Activated CD4-positive, alpha-beta T cell treated with anti-CD3 and anti-CD28 coated beads, Interleukin-2, amount 50 U/mL, for 1 hour (primary cell): ENCODE data around the gene ATAD3A.
"Not testable (repeated sequence)": the region's sequence is repeated elsewhere in the genome, so short reads cannot be mapped to it uniquely, and the experiment has no call there.

Experiments used
- DNase-seq: peaks from one replicate; pipeline ENCODE4 v3.0.0-alpha.2; 2020

Gene ATAD3A

DNA sequence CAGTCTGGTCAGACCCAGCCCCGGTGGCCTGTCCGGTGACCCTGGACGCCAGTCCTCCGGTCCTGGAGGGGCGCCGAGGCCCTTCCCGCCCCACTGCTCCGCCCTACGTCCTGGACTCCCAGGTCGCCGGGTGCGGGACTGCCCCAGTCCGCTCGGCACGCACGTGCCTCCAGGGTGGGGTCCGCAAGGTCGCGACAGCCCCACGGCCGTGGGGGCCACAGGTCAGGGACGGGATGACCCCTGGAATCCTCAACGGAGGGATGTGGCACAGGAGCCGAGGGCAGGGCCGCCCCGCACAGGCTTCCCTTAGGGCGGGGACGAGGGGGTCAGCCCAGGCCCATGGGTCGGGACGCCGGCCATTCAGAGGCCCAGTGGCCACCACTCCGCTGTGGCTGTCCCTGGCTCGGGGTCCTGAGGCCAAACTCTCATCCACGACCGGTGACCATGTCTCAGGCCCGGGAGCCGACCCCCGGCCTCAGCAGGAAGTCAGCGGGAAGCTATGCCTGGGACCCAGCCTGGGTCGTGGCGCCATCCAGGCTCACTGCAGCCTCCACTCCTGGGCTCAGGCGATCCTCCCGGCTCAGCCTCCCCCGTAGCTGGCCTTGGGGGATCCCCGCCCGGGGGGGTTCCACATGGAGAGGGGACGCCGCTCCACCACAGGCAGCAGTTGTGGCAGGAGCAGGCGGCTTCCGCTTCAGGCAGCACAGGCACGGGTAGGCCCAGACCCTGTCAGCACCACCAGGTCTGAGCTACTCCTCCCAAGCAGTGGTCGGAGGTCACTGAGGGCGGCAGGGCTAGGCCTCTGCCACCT, 29.1 kb downstream of the ATAD3A start:
- DNase-seq: no peak

DNA sequence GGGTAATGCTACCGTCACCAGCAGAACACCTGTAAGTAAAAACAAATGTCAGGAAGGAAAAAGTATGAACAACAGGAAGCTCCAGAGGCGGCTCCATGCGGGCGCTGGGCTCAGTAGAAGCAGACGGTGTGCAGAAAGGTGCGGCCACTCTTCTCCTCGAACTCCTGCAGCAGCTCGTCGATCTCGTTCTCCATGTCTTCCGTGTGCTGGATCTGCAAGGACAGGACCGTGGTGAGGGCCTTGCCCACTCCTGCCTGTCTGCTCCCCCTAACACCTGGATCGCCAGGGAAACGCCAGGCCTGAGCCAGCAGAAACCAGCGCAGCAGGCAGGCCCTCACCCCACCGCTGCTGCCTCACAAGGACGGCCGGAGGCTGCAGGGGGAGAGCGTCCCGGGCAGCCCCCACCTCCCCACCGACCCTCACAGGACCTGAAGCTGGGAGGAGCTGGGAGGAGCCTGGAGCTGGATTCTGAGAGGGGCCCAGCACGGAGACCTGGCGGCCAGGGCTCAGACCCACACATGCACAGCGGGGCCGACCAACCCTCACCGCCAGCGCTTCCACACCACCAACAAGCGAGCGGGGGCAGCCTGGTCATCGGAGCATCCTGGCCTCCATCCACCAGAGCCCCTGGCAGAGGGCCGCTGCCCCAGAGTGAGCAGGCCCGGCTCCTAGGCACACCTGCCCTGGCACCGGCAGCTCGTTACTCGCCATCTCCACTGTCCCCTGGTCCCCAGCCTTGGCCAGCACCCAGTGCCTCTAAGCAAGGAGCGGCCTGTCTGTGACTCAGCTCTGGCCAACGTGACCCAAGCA, 30.2 kb downstream of the ATAD3A start:
- DNase-seq: no peak

DNA sequence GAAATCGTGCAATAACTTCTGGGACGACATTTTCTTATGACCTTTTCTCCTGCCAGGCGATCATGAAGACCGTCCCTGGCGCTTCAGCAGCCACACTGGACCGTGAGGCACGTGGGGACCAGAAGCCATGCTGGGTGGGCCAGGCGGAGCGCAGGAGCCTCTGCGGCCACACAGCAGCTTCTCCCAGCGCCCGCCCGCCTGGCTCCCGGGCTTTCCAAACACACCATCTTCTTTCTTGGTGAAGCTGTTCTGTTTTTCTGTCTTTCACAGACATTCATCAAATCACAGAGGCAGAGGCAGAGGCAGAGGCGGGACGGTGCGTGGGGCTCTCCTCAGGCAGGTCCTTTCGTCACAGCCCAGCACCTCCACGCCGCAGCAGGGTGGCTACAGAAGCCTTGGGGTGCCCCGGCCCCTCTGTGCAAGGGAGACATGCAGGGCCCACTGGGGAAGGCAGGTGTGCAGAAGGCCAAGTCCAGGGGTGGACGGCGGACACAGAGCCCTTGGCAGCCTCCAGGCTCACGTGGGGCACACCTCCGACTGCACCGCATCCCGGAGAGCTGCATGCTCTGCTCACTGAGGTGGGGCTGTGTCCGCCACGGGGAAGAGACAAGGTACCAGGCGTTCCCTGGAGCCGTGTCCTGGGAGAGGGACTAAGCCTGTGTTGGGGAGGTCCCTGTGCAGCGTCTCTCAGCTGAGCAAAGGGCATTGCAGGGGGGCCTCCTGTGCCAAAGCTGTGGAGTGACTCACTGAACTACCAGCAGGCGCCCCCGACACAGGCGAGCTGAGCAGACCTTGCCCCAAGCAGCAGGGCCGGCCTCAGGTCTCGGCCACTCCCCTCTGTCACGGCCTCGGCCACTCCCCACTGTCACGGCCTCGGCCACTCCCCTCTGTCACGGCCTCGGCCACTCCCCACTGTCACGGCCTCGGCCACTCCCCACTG, 31.1 kb downstream of the ATAD3A start:
- no peak for DNase-seq

DNA sequence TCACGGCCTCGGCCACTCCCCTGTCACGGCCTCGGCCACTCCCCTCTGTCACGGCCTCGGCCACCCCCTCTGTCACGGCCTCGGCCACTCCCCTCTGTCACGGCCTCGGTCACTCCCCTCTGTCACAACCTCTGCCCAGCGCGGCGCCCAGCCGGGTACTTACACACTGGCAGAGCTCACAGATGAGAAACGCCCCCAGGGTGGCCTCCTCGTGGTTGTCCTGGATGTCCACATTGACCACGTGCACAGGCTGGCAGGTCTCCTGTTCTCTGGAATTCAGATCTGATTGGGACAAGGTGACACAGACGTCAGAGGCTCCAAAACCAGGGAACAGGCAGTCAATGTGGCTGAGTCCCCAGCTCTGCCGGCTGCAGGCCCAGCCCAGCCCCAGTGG, 31.7 kb downstream of the ATAD3A start:
- DNase-seq: no peak

DNA sequence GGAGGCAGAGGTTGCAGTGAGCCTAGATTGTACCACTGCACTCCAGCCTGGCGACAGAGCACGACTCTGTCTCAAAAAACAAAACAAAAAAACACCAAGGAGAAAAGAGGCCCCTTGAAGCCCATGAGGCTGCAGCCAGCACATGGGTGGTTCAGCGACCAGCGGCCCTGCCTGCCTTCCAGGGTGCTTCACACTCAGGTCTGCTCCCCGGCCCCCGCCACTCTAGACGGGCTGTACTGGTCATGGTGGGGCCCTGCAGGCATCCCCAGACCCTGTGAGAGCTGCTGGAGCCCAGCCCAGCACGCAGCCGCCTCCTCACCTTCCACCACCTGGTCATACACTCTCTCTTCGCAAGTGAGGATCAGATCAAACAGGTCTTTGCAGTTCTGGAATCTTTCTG, 32.6 kb downstream of the ATAD3A start:
- no peak for DNase-seq

DNA sequence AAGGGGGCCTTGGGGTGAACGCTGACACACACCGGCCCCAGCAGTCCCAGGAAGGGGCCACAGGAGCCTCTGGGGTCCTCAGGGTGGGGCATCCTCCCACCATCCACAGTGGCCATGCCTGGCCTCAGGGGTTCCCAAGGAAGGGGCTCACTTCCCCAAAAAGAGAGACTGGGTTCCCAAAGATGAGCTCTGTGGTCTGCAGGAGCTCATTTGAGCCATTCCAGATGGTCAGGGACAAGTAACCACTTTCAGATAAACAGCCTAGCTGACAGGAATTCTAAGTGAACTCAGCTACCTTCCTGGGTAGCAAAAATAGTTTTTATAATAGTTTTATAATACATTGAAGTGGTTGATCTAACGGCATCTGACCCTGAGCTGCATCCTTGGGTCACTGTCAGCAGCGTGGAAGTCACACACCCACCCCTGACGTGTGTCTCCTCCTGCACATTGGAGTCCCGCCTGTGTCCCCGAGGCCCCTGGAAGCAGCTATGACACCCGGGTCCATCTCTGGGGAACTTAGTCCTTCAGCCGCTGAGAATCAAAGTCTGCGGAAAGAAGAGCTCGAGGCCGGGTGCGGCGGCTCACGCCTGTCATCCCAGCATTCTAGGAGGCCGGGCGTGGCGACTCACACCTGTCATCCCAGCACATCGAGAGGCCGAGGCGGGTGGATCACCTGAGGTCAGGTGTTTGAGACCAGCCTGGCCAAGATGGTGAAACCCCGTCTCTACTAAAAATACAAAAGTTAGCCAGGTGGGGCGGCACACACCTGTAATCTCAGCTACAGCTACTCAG, 34.2 kb downstream of the ATAD3A start:
- DNase-seq: no peak

DNA sequence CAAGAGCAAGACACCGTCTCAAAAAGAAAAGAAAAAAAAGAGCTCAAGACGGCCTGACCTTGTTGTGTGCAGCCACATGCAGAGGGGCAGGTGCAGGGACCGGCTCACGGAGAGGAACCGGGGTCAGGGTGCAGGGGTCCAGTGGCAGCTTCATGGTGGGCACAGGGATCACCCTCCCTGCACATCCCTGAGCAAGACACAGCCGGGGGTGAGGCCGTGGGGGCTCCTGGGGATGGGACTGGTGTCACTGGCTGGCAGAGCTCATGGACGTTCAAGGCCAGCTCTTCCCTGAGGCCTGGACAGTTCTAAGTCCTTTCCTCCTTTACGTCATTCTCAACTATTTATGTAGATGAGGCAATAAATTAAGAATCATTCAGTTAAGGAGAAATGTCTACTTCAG, 35.0 kb downstream of the ATAD3A start:
- no peak for DNase-seq

DNA sequence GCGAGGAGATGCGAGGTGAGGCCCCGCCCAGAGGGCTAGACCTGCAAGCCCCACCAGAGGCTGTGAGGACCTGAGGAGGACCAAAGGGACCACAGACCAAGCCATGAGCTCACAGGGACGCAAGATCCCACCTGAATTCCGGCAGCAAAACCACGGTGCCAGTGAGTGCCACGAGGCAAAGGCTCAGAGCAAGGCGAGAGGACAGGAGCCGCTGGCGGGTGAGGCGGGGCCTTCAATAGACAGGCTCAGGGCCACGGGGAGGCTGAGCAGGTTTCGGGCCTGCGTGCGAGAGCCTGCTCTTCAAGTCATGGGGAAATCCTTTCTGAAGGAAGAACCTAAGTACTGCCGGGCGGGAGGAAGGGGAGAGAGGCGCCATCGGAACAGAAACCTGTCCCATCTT, 35.5 kb downstream of the ATAD3A start:
- no peak for DNase-seq

DNA sequence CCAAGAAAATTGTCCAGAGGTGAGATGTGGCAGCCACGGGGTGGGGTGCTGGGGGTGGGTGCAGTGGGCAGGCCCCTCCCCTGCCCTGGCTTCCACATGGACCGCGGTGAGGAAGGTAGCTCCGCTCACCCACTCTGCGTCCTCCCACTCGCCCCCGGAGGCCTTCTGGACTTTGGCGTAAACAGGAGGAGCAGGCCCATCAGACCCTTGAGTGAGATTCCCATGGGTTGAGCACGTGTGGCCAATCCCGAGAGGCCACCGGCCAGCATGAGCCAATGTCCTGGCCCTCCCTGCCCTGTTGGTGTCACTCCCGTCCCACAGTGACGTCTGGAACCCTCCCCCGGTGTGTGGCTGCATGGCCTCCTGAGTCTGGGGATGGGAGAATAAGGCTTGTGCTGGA, 36.6 kb downstream of the ATAD3A start:
- DNase-seq: no peak

DNA sequence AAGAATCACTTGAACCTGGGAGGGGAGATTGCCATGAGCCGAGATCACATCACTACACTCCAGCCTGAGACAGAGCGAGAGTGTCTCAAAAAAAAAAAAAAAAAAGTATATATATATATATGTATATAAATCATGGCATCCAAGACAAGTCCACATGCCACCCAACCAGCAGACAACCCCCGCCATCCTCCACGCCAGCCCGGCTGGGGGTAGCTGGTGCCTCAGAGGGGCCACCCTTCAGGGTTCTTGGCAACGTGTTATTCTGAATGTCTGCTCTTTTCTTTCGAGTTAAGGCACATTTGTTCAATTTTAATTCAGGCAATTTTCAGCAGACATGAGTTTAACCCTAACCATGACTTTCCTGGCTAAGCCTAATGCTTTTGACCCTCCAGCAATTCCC, 38.1 kb downstream of the ATAD3A start:
- DNase-seq: no peak

DNA sequence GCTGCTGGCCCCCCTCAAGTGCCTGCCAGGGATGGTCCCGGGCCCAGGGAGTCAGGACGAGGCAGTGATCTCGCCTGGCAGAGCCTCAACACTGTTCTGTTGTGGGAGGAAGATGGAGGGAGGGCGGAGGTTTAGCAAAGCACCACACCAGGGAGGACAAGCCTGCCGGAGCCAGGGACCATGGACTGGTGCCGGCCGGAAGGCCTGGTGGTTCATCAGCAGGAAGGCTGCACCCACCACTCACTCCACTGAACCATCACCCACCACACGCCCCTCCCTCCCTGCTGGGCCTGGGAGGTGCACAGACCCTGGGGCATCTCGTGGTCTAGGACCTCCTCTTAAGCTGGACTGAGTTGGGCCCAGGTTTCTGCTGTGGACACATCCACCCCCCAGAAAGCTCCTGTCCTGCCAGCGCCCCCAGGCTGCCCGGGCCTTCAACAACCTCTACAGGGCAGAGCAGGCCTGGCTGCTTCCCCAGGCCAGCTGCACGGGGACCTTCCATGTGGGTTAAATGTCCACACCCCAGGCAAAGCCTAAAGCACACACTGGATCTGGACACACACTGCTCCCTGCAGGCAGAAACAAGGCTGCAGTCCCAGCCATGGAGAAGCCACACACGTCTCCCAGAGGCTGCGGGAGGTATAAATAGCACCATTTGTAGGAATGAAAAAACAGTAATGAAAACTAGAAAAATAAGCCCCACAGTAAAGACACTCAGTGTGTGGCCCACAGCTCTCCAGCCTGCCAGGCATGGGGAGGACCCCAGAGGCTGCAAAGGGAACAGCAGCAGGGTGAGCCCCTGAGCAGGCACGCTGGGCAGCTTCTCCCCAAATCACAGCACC, 38.9 kb downstream of the ATAD3A start:
- DNase-seq: no peak

DNA sequence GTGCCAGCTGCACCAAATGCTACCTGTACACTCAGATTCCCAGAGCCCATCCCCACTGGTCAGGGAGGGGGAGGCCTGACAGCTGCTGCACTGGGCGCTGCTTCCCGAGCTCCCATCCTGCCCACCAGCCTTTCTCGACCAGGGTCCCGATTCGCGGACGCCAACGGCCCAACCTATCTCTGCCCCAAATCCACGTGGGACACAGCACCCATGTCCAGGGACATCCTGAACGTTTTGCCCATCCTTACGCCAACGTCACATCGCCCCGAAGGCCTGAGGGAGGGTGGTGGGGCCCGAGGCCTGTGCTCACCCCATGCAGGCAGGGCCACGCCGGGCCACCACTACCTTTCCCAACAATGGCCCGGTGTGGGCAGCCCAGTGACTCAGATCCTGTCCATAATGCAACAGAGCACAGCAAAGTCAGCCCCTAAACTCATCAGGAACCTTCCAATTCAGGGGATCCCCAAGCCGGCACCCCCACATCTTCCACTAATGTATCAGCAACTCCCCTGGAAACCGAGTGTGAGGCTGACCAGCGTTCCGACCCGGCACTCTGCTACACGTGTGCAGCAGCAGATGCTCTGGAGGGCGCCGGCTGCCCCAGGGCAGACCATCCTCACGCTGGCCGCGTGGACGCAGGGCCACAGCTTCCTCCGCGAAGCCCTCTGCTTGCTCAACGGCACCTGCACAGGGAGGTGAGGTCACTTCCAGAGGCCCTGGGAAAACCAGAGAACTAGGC, 39.7 kb downstream of the ATAD3A start:
- no peak for DNase-seq

DNA sequence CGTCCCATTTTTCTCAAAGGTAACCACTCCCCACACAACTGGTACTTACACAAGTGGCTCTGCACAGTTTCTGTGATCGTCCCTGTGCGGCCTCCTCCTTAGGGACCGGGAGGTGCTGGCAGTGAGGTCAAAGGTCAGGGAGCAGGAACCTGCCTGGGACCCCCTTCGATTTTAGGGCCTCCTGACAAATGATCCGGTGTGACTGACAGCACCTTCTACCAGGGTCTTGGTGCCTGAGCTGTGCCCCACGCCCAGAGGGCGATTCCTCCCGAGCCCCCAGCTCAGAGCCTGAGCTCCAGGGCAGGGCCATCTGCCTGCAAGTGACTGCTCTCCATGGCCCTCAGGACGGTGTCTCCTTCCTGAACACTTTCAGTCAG, 40.3 kb downstream of the ATAD3A start:
- DNase-seq: no peak

DNA sequence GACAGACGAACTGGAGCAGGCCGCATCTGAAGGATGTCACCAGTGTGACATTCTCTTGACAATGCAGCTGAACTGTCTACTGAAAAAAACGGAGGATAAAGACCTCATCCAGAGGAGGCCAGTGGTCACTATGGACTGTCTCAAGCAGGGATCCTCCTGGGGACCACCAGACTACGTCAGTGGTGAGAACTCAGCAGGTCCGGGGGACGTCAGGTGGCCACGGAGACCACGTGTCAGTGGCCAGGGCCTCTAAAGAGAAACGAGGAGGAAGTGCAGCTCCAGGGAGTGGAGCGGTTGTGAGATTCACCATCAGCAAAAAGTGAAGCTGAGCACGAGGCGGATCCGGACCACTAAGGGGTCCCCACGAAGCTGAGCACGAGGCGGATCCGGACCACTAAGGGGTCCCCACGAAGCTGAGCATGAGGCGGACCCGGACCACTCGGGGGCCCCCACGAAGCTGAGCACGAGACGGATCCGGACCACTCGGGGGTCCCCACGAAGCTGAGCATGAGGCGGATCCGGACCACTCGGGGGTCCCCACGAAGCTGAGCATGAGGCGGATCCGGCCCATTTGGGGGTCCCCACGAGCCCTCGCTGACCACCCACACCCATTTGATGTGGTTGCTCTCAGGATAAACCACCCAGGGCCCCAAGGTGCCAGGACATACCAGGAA, 42.0 kb downstream of the ATAD3A start:
- no peak for DNase-seq

DNA sequence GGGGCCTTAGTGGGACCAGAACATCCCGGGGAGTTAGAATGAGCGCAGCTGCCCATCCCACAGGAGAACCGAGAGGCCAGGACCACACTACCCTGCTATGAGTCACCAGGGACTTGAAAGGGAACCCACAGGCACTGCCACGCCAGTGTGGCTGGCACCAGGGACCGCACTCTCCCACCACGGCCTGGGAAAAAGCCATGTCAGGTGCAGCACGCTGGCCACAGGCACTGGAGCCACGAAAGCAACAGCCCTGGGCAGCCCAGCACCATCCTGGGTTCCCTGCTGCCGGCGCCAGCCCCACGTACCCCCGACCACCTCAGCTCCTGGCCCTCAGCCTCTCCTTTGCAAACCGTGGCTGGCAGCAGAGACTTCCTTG, 42.6 kb downstream of the ATAD3A start:
- DNase-seq: no peak

DNA sequence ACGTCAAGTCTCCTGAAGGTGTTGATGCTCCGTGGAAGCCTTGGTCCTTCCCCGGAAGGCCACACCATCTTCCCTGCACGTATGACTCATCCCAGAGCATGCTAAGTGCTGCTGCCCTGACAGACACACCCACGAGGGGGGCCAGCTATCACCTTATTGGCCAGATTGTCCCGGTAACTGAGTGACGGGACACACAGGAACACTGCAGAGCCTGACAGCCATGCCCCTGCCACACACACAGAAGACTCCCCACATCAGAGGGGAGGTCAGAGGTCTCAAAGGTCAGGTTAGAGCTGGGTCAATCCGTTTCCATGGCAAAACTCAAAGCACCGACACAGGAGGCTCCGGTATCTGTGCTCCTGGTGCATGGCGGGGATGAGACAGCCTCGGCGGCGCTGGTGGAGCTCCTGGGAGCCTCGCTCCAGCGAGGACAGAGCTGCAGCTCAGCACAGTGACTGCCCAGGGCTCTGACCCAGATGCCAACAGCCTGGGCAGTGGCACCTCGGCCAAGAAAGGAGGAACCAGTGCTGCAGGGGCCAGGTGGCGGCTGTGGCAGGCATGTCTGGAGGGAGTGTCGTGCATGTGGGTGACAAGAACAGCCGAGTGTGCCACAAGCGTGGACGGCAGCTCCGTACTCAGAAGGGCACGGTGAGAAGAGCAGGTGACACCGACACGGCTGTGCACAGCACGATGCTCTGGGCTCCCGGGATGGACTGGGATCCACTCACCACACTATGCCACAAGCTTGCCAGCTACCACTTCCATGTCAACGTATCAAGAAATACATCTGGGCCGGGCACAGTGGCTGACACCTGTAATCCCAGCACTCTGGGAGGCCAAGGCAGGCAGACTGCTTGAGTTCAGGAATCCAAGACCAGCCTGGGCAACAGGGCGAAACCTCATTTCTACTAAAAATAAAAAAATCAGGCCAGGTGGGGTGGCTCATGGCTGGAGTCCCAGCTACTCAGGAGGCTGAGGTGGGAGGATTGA, 43.3 kb downstream of the ATAD3A start:
- DNase-seq: no peak

DNA sequence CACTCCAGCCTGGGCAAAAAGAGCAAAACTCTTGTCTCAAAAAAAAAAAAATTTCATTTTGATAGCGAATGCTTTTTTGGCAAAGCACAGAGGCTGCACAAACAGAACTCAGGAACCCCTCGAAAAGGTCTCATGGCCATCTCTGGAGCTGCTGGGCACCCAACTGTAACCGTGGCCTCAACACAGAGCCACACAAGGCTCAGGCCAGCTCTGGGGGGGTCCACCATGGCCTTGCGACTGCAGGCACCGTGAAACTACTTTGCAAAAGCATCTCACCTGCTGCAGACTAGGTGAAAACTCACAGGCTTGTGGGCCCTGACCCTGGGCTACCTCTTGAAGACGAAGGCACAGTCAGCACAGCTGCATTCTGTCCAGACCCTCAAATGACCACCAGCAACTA, 44.5 kb downstream of the ATAD3A start:
- DNase-seq: no peak

DNA sequence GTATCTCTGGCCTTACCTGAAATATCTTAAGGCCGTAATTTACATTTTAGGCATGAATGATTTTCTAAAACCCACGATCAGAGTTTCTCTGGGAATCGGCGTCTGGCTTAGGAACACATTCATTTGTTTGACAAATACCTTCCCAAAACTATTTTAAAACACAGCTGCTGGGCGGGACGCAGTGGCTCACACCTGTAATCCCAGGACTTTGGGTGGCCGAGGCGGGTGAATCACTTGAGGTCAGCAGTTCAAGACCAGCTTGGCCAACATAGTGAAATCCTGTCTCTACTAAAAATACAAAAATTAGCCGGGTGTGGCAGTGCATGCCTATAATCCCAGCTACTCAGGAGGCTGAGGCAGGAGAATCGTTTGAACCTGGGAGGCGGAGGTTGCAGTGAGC, 45.0 kb downstream of the ATAD3A start:
- DNase-seq: not testable (repeated sequence)

DNA sequence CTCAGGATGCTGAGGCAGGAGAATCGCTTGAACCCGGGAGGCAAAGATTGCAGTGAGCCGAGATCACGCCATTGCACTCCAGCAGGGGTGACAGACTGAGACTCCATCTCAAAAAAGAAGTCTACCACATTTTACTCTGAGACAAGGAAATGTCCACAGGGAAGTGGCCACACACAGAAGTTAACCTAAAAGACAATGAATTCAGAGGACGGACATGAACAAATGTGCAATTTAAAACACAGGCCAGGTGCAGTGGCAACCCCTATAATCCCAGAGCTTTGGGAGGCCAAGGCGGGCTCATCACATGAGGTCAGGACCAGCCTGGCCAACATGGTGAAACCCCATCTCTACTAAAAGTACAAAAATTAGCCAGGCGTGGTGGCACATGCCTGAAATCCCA, 45.7 kb downstream of the ATAD3A start:
- not testable (repeated sequence) for DNase-seq
